Neural progenitor cell (in vitro differentiated cells): ENCODE results near the gene NADSYN1. TPM values are rescaled to one million over a fixed set of nuclear protein-coding genes. Genes with fewer than 3 reads are reported as not detected.

Experiments
- DNase-seq: peaks from one replicate; pipeline ENCODE4 v3.0.0-alpha.2; 2016; ENCODE audit warnings: low spot score
- H2AFZ ChIP-seq: fragments of 200-600 bp; sonication (generic); replicated peaks from 2 replicates; pipeline ENCODE4 v1.6.1; 2016; ENCODE audit warnings: antibody characterized with exemption
- H3F3A ChIP-seq: fragments of 200-600 bp; sonication (generic); 2 replicates; pipeline ENCODE4 v1.6.1; 2016; ENCODE audit warnings: antibody characterized with exemption, low read depth
- H3K27ac ChIP-seq: fragments of 200-600 bp; sonication (generic); 2 replicates; pipeline ENCODE4 v1.5.1; 2016; ENCODE audit warnings: mild to moderate bottlenecking
- H3K27me3 ChIP-seq: fragments of 200-600 bp; sonication (generic); 2 replicates; pipeline ENCODE4 v1.6.1; 2016; ENCODE audit warnings: mild to moderate bottlenecking, moderate library complexity
- H3K36me3 ChIP-seq: fragments of 200-600 bp; sonication (generic); 2 replicates; pipeline ENCODE4 v1.5.1; 2016
- H3K4me1 ChIP-seq: fragments of 200-600 bp; sonication (generic); 2 replicates; pipeline ENCODE4 v1.6.1; 2016; ENCODE audit warnings: mixed run types
- H3K4me2 ChIP-seq: fragments of 200-600 bp; sonication (generic); 2 replicates; pipeline ENCODE4 v1.6.1; 2016
- H3K4me3 ChIP-seq: fragments of 200-600 bp; sonication (generic); 2 replicates; pipeline ENCODE4 v1.5.1; 2016
- H3K79me2 ChIP-seq: fragments of 200-600 bp; sonication (generic); 2 replicates; pipeline ENCODE4 v1.6.1; 2016; ENCODE audit warnings: low read depth
- H3K9ac ChIP-seq: fragments of 200-600 bp; sonication (generic); 2 replicates; pipeline ENCODE4 v1.6.1; 2016
- H3K9me3 ChIP-seq: fragments of 200-600 bp; sonication (generic); 2 replicates; pipeline ENCODE4 v1.5.1; 2016; ENCODE audit warnings: low read depth
- H4K20me1 ChIP-seq: fragments of 200-600 bp; sonication (generic); 2 replicates; pipeline ENCODE4 v1.6.1; 2016; ENCODE audit warnings: low read depth
- H3K27ac Mint-ChIP-seq: 3 replicates; pipeline ENCODE4 v1.8.0; 2021; ENCODE audit warnings: mixed read lengths
- H3K27me3 Mint-ChIP-seq: 2 replicates; pipeline ENCODE4 v1.8.0; 2022; ENCODE audit warnings: low read depth, mild to moderate bottlenecking, inconsistent platforms, moderate library complexity, mixed read lengths; ENCODE audit not compliant: insufficient read depth
- H3K36me3 Mint-ChIP-seq: 3 replicates; pipeline ENCODE4 v1.8.0; 2021; ENCODE audit warnings: mixed read lengths
- H3K4me1 Mint-ChIP-seq: 3 replicates; pipeline ENCODE4 v1.8.0; 2021; ENCODE audit warnings: mixed read lengths
- H3K4me3 Mint-ChIP-seq: 3 replicates; pipeline ENCODE4 v1.8.0; 2021; ENCODE audit warnings: mild to moderate bottlenecking, moderate library complexity, mixed read lengths
- H3K9me3 Mint-ChIP-seq: 3 replicates; pipeline ENCODE4 v1.8.0; 2020; ENCODE audit warnings: mixed read lengths
- CTCF ChIP-seq: fragments of 200-600 bp; sonication (generic); IDR thresholded peaks from 2 replicates; pipeline ENCODE4 v1.5.1; 2017; ENCODE audit warnings: antibody characterized with exemption, mild to moderate bottlenecking
- EZH2 ChIP-seq: fragments of 200-600 bp; sonication (generic); IDR thresholded peaks from 2 replicates; pipeline ENCODE4 v1.6.1; 2017; ENCODE audit warnings: antibody characterized with exemption, mild to moderate bottlenecking, moderate library complexity
- EZH2phosphoT487 ChIP-seq: fragments of 200-600 bp; sonication (generic); IDR thresholded peaks from 2 replicates; pipeline ENCODE4 v1.6.1; 2017; ENCODE audit warnings: antibody characterized with exemption
- total RNA-seq: library from RNA; depleted of rRNA; stranded (reverse); fragments of >200 nt; gene quantifications from 2 replicates; pipeline ENCODE4 v1.2.3, GENCODE V29; 2015; ENCODE audit warnings: low replicate concordance

Gene NADSYN1
- total RNA-seq, 1 donor from 2014 or later: 25.0 TPM

GRCh38 chr11:71502871-71503435, 50.0 kb downstream of the NADSYN1 start:
- Histone ChIP-seq H3K36me3 (no peaks in the 10 kb centered on the region), H2AFZ (no peak overlapping the region), H3K9ac (no peak overlapping the region), H3K79me2 (no peaks in the 10 kb centered on the region), H3K27me3 (no peaks in the 10 kb centered on the region), H3K27ac (no peak overlapping the region), H3K4me2 (no peak overlapping the region), H3F3A (peaks cover 4% of the 10 kb centered on the region), H3K9me3 (no peaks in the 10 kb centered on the region), H3K4me3 (no peak overlapping the region), H3K4me1 (peaks cover 15% of the 10 kb centered on the region), H4K20me1 (no peaks in the 10 kb centered on the region)
- H3K36me3 Mint-ChIP-seq: peaks cover 20% of the 10 kb centered on the region
- peaks cover 6% of the 10 kb centered on the region for H3K27me3 Mint-ChIP-seq
- peaks cover 7% of the 10 kb centered on the region for H3K9me3 Mint-ChIP-seq
- H3K4me1 Mint-ChIP-seq: peaks cover 19% of the 10 kb centered on the region
- no peak overlapping the region for H3K27ac Mint-ChIP-seq
- no peak for TF ChIP-seq EZH2phosphoT487
- no peak for TF ChIP-seq EZH2
- no peak for TF ChIP-seq CTCF
- no peak overlapping the region for H3K4me3 Mint-ChIP-seq
- DNase-seq: no peak

- peak; percentile 66 for DNase-seq
- Histone ChIP-seq H3K4me2 (peak overlapping the region; percentile 64), H3F3A (peaks cover 4% of the 10 kb centered on the region), H3K36me3 (no peaks in the 10 kb centered on the region), H3K27ac (no peak overlapping the region), H3K27me3 (no peaks in the 10 kb centered on the region), H3K4me3 (no peak overlapping the region), H2AFZ (no peak overlapping the region), H3K9ac (no peak overlapping the region), H4K20me1 (no peaks in the 10 kb centered on the region), H3K4me1 (peaks cover 15% of the 10 kb centered on the region), H3K79me2 (no peaks in the 10 kb centered on the region), H3K9me3 (peaks cover 6% of the 10 kb centered on the region)
- no peak overlapping the region for H3K4me3 Mint-ChIP-seq
- peaks cover 13% of the 10 kb centered on the region for H3K36me3 Mint-ChIP-seq
- H3K9me3 Mint-ChIP-seq: peaks cover 13% of the 10 kb centered on the region
- peaks cover 19% of the 10 kb centered on the region for H3K4me1 Mint-ChIP-seq
- H3K27ac Mint-ChIP-seq: peak overlapping the region; percentile 78
- peaks cover 2% of the 10 kb centered on the region for H3K27me3 Mint-ChIP-seq
- TF ChIP-seq CTCF: no peak
- TF ChIP-seq EZH2phosphoT487: no peak
- no peak for TF ChIP-seq EZH2
Measured at GRCh38 chr11:71504531-71504930, 51.5 kb downstream of the NADSYN1 start.

- H3K9me3 ChIP-seq: peaks cover 6% of the 10 kb centered on the region
- H3K4me1 Mint-ChIP-seq: peaks cover 19% of the 10 kb centered on the region
- peaks cover 15% of the 10 kb centered on the region for H3K4me1 ChIP-seq
- H3K4me3 ChIP-seq: no peak overlapping the region
- peaks cover 4% of the 10 kb centered on the region for H3F3A ChIP-seq
- no peak for DNase-seq
- no peak overlapping the region for H3K27ac ChIP-seq
- H3K9me3 Mint-ChIP-seq: peaks cover 18% of the 10 kb centered on the region
- no peaks in the 10 kb centered on the region for H3K79me2 ChIP-seq
- no peak for TF ChIP-seq EZH2
- no peak for TF ChIP-seq CTCF
- no peak for TF ChIP-seq EZH2phosphoT487
- H3K36me3 ChIP-seq: no peaks in the 10 kb centered on the region
- peak overlapping the region; percentile 64 for H3K4me2 ChIP-seq
- no peak overlapping the region for H2AFZ ChIP-seq
- H3K27me3 ChIP-seq: no peaks in the 10 kb centered on the region
- H4K20me1 ChIP-seq: no peaks in the 10 kb centered on the region
- H3K9ac ChIP-seq: no peak overlapping the region
- H3K27me3 Mint-ChIP-seq: peaks cover 2% of the 10 kb centered on the region
- H3K4me3 Mint-ChIP-seq: no peak overlapping the region
- H3K36me3 Mint-ChIP-seq: peaks cover 13% of the 10 kb centered on the region
- no peak overlapping the region for H3K27ac Mint-ChIP-seq
Measured at GRCh38 chr11:71505001-71505400, 52.0 kb downstream of the NADSYN1 start.
